ENCODE measurements around the gene DGUOK.
"Not testable (repeated sequence)": the region's sequence is repeated elsewhere in the genome, so short reads cannot be mapped to it uniquely, and the experiment has no call there.

- TF ChIP-seq EZH2 (IDR thresholded peaks at IDR 0.05; ENCODE audit: insufficient read depth, poor library complexity, severe bottlenecking); EZH2phosphoT487 (IDR thresholded peaks at IDR 0.05; ENCODE audit: insufficient read depth, low read depth): not testable (repeated sequence)
These were observed 13.4 kb downstream of the DGUOK start for GRCh38 chr2:73940066-73940465.
